CD14-positive monocyte (primary cell): ENCODE measurements around the gene HTRA3. TPM values are rescaled to one million over a fixed set of nuclear protein-coding genes. Genes with fewer than 3 reads are reported as not detected.

Experiments
- DNase-seq, 3 donors: peaks; one replicate each; pipeline ENCODE4 v3.0.0-alpha.2; 2011 to 2022
- H2AFZ ChIP-seq: 2 replicates; pipeline ENCODE4 v1.6.0; 2012; ENCODE audit warnings: mild to moderate bottlenecking, low read depth, low read length, inconsistent platforms; ENCODE audit not compliant: insufficient read depth, poor library complexity, severe bottlenecking
- H3K27ac ChIP-seq, 2 donors: 1 replicate in 1 of 2; 2 replicates in 1 of 2; pipeline ENCODE4 v1.5.1; 2012 to 2013; ENCODE audit warnings: low read length in 2 of 2, control low read depth in 1 of 2, inconsistent platforms in 1 of 2, low read depth in 1 of 2, mild to moderate bottlenecking in 1 of 2
- H3K27me3 ChIP-seq, 2 donors: one replicate each; pipeline versions ENCODE4 v1.6.0 to v1.6.1; 2011 to 2013; ENCODE audit warnings: low read length in 2 of 2; ENCODE audit not compliant: control insufficient read depth in 2 of 2, insufficient read depth in 2 of 2
- H3K36me3 ChIP-seq, 2 donors: replicated peaks in 1 of 2; 1 replicate in 1 of 2; 2 replicates in 1 of 2; pipeline versions ENCODE4 v1.5.1 to v1.6.1; 2012 to 2013; ENCODE audit warnings: low read length in 2 of 2, control low read depth in 1 of 2, inconsistent platforms in 1 of 2, mild to moderate bottlenecking in 1 of 2; ENCODE audit not compliant: insufficient read depth in 2 of 2, control insufficient read depth in 1 of 2
- H3K4me1 ChIP-seq, 2 donors: 1 replicate in 1 of 2; 2 replicates in 1 of 2; pipeline versions ENCODE4 v1.5.1 to v1.6.1; 2012 to 2013; ENCODE audit warnings: low read length in 2 of 2, control low read depth in 1 of 2, inconsistent platforms in 1 of 2, mild to moderate bottlenecking in 1 of 2, moderate library complexity in 1 of 2; ENCODE audit not compliant: insufficient read depth in 2 of 2, control insufficient read depth in 1 of 2
- H3K4me2 ChIP-seq: replicated peaks from 2 replicates; pipeline ENCODE3; 2012; ENCODE audit warnings: low read length, moderate library complexity, mild to moderate bottlenecking; ENCODE audit not compliant: poor library complexity, severe bottlenecking; ENCODE audit errors: extremely low read depth
- H3K4me3 ChIP-seq, 3 experiments: fragments of 200-600 bp in 1 of 3; sonication (generic) in 1 of 3; replicated peaks in 1 of 3; 1 replicate in 2 of 3; 2 replicates in 1 of 3; pipeline ENCODE4 v1.5.1; 2011 to 2013; ENCODE audit warnings: low read length in 3 of 3, mild to moderate bottlenecking in 3 of 3, control low read depth in 2 of 3, low read depth in 2 of 3, inconsistent platforms in 1 of 3, moderate library complexity in 1 of 3
- H3K79me2 ChIP-seq: 2 replicates; pipeline ENCODE4 v1.6.0; 2012; ENCODE audit warnings: mild to moderate bottlenecking, control low read depth, inconsistent platforms, low read length, moderate library complexity; ENCODE audit not compliant: insufficient read depth
- H3K9ac ChIP-seq: 2 replicates; pipeline ENCODE4 v1.6.0; 2017; ENCODE audit warnings: low read length, mild to moderate bottlenecking; ENCODE audit not compliant: insufficient read depth, poor library complexity, severe bottlenecking
- H3K9me3 ChIP-seq, 2 donors: replicated peaks in 1 of 2; 1 replicate in 1 of 2; 2 replicates in 1 of 2; pipeline versions ENCODE4 v1.5.1 to v1.6.1; 2012 to 2013; ENCODE audit warnings: low read length in 2 of 2, control low read depth in 1 of 2; ENCODE audit not compliant: control insufficient read depth in 1 of 2, insufficient read depth in 1 of 2
- H4K20me1 ChIP-seq: 2 replicates; pipeline ENCODE4 v1.6.0; 2012; ENCODE audit warnings: mild to moderate bottlenecking, low read length, control low read depth, moderate library complexity; ENCODE audit not compliant: insufficient read depth
- H3K27ac Mint-ChIP-seq, 7 donors: one replicate each; pipeline ENCODE4 v1.8.0; 2020; ENCODE audit warnings: mild to moderate bottlenecking in 7 of 7, mixed read lengths in 7 of 7, moderate library complexity in 6 of 7, inconsistent platforms in 2 of 7
- H3K27me3 Mint-ChIP-seq, 3 donors: one replicate each; pipeline ENCODE4 v1.8.0; 2021 to 2022; ENCODE audit warnings: low read depth in 3 of 3, mild to moderate bottlenecking in 3 of 3, mixed read lengths in 3 of 3, moderate library complexity in 3 of 3, inconsistent platforms in 1 of 3
- H3K36me3 Mint-ChIP-seq, 2 donors: one replicate each; pipeline ENCODE4 v1.8.0; 2020; ENCODE audit warnings: mixed read lengths in 2 of 2, inconsistent platforms in 1 of 2, mild to moderate bottlenecking in 1 of 2
- H3K4me1 Mint-ChIP-seq: one replicate; pipeline ENCODE4 v1.8.0; 2020; ENCODE audit warnings: mild to moderate bottlenecking, mixed read lengths
- H3K4me3 Mint-ChIP-seq, 2 donors: one replicate each; pipeline ENCODE4 v1.8.0; 2020; ENCODE audit warnings: mild to moderate bottlenecking in 2 of 2, mixed read lengths in 2 of 2, moderate library complexity in 1 of 2
- H3K9me3 Mint-ChIP-seq, 7 donors: one replicate each; pipeline ENCODE4 v1.8.0; 2020 to 2022; ENCODE audit warnings: mixed read lengths in 7 of 7, mild to moderate bottlenecking in 6 of 7, moderate library complexity in 6 of 7, inconsistent platforms in 2 of 7
- WGBS: methylation state at CpG from one replicate; pipeline ENCODE4 v1.1.5; 2013; ENCODE audit warnings: missing lambda C conversion rate; ENCODE audit not compliant: insufficient coverage; 5-methylcytosine and 5-hydroxymethylcytosine counted together
- intact Hi-C, 2 donors: fragments of 100-400 bp; cut with micrococcal nuclease; formaldehyde crosslinking; loops; one replicate each; pipeline versions ENCODE4 v1.15.0 to v1.15.1; 2023
- polyA plus RNA-seq, 3 donors: library from polyadenylated mRNA; depleted of rRNA in 1 of 3; unstranded in 2 of 3; stranded (reverse) in 1 of 3; fragments of 300-500 nt in 2 of 3; fragments of >200 nt in 1 of 3; fragmentation: Illumina TruSeq in 2 of 3; gene quantifications; 1 replicate in 2 of 3; 2 replicates in 1 of 3; pipeline ENCODE4 v1.2.3, GENCODE V29; 2012 to 2021
- TF ChIP-seq, protein P1 (sequence below): fragments of 200-600 bp; IDR thresholded peaks from one replicate; pipeline ENCODE4 v1.8.0; 2022; ENCODE audit warnings: antibody characterized with exemption, mild to moderate bottlenecking

HTRA3 gene
- polyA plus RNA-seq, 3 donors: not detected

DNA sequence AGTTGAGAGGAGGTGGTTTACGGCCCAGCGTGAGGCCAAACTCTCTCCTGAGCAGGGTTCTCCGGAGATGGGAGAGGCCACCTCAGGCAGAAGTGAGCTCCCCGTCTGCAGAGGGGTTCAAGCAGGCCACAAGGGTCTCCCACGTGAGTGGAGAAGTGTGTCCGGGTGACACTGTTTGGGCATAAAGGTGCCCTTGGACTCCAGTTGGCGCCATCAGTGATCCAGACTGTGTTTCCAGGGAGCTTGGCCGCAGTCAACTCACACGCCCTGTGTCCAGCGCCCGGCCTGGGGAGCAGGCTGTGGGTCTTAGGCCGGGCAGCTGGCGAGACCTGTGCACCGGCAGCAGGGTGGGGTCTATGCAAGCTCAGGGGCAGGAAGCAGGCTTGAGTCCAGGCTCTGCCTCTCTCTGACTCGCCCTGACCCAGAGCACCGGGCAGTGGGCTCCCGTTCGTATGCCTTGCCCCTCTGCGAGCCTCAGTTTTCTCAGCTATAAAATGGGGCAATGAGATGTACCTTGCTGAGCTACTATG is 24.6 kb upstream of the HTRA3 start:
- Histone ChIP-seq H3K79me2 (no peaks in the 10 kb centered on the region), H3K4me1 (peaks cover 13 to 17% of the 10 kb centered on the region in 2 donors), H3K27ac (no peak overlapping the region), H4K20me1 (peaks cover 36% of the 10 kb centered on the region), H3K4me3 (no peak overlapping the region), H2AFZ (no peak overlapping the region), H3K9me3 (no peaks in the 10 kb centered on the region), H3K4me2 (no peak overlapping the region), H3K27me3 (no peaks in the 10 kb centered on the region), H3K36me3 (peaks cover 22 to 34% of the 10 kb centered on the region in 2 donors), H3K9ac (no peak overlapping the region)
- Mint-ChIP-seq H3K9me3 (peaks cover 0 to 6% (median 0%) of the 10 kb centered on the region in 7 donors), H3K27me3 (peaks cover 1 to 4% (median 3%) of the 10 kb centered on the region in 3 donors), H3K4me1 (peaks cover 37% of the 10 kb centered on the region), H3K27ac (no peak overlapping the region), H3K36me3 (peaks cover 29 to 35% of the 10 kb centered on the region in 2 donors), H3K4me3 (no peak overlapping the region)
- 99% methylated on average over 19 of the region's 19 CpGs for WGBS
- DNase-seq: no peak
- intact Hi-C loops: loop anchor here in 1 of 2 donors (5.0 kb wide), 1 partner anchor 68 kb away; no protein-coding TSS in a partner anchor
- TF ChIP-seq, protein P1, sequence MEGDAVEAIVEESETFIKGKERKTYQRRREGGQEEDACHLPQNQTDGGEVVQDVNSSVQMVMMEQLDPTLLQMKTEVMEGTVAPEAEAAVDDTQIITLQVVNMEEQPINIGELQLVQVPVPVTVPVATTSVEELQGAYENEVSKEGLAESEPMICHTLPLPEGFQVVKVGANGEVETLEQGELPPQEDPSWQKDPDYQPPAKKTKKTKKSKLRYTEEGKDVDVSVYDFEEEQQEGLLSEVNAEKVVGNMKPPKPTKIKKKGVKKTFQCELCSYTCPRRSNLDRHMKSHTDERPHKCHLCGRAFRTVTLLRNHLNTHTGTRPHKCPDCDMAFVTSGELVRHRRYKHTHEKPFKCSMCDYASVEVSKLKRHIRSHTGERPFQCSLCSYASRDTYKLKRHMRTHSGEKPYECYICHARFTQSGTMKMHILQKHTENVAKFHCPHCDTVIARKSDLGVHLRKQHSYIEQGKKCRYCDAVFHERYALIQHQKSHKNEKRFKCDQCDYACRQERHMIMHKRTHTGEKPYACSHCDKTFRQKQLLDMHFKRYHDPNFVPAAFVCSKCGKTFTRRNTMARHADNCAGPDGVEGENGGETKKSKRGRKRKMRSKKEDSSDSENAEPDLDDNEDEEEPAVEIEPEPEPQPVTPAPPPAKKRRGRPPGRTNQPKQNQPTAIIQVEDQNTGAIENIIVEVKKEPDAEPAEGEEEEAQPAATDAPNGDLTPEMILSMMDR: no peak

DNA sequence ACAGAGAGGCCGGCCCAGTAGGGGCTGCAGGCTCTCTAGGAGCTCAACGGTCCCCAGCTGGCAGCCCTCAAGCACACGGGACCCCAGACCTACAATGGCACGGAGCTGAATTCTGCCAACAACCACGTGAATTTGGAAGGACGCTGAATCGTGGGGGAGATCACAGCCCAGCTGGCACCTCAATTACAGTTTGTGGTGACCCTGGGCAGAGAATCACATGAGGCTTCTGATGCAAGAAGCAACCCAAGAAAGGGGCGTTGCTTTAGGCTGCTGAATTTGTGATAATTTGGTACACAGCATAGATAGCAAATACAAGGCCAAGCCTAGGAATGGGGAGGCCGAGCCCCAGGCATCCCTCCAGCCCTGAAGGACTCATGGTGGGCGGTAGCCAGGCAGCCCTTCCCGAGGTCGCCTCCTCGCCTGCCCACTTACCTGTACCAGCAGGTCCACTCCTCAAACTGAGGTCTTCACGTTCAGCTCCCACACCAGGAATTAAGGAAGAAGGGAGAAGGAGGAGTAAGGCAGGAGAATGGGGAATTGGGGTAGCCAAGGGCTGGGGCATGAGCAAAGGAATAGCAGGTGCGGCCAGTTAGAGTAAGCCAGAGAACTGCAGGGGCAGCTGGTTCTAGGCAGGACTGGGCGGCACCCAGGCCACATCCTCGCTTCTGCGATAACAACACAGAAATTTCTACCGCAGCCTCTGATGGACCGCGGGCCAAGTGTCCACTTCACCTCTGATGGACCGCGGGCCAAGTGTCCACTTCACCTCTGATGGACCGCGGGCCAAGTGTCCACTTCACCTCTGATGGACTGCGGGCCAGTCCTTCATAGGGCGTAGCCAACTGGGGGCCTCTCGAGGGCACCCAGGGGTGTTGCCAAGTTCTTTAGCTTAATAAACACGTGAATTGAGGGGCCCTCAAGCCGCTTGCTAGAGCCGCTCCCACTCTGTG is 23.4 kb upstream of the HTRA3 start:
- Histone ChIP-seq H3K4me2 (no peak overlapping the region), H3K9ac (no peak overlapping the region), H3K27ac (no peak overlapping the region), H3K4me1 (peaks cover 3 to 8% of the 10 kb centered on the region in 2 donors), H3K27me3 (no peaks in the 10 kb centered on the region), H4K20me1 (peaks cover 24% of the 10 kb centered on the region), H3K4me3 (no peak overlapping the region), H2AFZ (no peak overlapping the region), H3K36me3 (peaks cover 11 to 22% of the 10 kb centered on the region in 2 donors), H3K79me2 (no peaks in the 10 kb centered on the region), H3K9me3 (no peaks in the 10 kb centered on the region)
- Mint-ChIP-seq H3K4me1 (peaks cover 28% of the 10 kb centered on the region), H3K9me3 (peaks cover 0 to 6% (median 0%) of the 10 kb centered on the region in 7 donors), H3K4me3 (no peak overlapping the region), H3K27ac (peak overlapping the region in 1 of 7 donors; percentile 50), H3K36me3 (peaks cover 20 to 24% of the 10 kb centered on the region in 2 donors), H3K27me3 (peaks cover 1 to 4% (median 3%) of the 10 kb centered on the region in 3 donors)
- intact Hi-C loops: no loop called here
- TF ChIP-seq, protein P1: no peak
- WGBS: 66% methylated on average over 26 of the region's 31 CpGs
- DNase-seq: no peak
